HG03039 (cell line): ENCODE results near the gene DIDO1.
A peak's percentile ranks its signal among the peaks of the same experiment; 100 is the strongest.
"Not testable (repeated sequence)": the region's sequence is repeated elsewhere in the genome, so short reads cannot be mapped to it uniquely, and the experiment has no call there.

Source experiments
- ATAC-seq: cut with Tn5 transposase; IDR thresholded peaks from one replicate; pipeline ENCODE4 v1.9.1; 2021; ENCODE audit warnings: mild to moderate bottlenecking, moderate library complexity; ENCODE audit not compliant: unreplicated experiment

DIDO1 gene

DNA sequence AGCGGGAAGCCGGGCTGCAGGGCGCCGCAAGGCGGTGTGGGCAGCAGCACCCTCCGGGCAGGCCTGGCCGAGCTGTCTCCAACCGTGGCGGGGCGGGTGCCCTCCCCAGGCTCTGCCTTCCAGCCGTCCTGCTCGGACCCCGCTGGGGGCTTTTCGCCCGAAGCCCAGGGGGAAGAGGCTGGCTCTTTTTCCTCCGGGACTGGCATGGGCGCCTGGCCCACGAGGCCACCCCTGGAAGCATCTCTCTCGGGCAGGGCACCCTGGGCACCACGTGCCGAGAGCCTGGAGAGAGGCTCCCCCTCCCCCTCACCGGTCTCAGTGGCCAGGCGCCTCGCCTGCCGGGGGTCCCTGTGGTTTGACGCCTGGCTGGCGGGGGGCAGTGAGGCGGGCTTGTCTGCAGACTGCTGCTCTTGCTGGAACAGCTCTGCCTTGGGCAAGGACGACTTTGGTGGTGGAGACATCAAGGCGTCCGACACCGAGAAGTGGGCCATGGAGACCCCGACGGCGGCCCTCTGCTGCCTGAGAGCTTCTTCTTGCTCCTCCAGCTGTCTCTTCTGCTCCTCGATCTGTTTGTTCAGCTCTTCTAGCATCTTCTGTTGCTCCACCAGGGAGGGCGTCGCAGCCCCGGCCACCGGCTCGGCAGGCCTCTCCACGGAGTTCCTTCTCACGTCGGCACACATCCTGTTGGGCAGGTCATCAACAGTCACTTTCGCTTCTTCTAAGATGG is 45.2 kb downstream of the DIDO1 start:
- no peak for ATAC-seq

DNA sequence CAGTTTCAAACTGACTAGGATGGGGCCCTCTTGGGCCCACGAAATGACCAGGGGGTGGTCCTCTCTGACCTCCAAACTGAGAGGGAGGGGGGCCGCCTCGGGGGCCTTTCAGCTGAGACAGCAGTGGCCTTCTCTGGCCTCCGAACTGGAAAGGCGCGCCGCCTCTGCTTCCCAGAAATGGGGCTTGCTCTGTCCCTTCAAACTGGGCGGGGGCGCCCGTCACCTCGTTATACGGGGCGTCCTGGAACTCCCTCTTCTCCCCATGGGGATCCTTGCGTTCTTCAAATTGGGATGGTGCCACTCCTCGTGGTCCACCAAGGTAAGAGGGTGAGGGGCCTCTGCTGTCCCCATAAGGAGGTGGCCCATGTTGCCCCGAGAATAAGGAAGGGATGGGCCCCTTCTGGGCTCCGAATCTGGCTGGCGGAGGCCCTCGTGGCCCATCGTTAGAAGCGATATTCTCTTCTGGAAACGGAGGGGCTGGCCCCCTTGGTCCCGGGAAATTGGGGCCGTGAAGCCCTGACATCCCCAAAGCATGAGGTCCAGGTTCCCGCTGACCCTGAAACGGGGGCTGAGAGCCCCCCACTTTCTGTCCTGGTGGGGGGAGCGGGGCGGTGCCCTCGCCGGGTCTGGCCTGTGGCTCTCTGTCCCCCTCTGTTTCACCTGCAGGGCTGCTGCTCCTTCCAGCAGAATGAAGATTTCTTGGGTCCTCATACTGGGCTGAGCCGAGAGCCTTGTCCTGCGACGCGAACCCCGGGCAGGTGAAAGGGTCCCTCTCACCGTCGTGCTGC is 46.0 kb downstream of the DIDO1 start:
- ATAC-seq: no peak

DNA sequence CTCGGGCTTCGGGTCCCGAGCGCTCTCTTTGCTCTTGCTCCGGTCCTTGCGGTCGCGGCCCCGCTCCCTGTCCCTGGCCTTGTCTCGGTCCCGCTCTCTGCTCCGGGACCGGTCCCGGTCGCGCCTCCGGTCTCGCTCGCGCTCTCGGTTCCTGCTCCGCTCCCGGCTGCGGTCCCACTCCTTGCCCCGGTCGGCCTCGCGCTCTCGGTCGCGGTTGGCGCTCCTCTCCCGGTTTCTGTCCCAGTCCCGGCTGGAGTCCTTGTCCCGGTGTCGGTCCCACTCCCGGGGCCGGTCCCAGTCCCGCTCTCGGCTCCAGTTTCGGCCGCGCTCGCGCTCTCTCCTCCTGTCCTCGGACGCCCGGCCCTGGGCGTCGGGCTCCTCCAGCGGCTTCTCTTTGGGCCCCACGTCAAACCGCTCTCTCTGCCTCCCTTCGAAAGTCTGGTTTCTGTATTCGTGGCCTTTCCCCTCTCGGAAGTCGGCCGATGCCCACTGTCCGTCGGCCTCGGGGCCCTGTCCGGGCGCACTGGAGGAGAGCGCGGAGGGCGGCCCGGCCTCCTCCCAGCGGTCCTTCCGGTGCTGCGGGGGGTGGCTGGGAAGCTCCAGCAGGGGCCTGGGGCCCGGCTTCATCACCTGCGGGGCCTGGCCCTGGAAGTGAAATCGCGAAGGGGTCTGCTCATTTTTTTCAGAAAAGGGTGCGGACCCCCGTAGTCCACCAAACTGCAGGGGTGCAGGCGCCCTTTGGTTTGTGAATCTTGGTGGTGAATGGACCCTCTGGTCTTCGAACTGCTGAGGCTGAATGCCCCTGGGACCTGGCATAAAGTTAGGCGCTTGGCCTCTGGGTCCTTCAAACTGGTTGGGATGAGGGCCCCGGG is 46.8 kb downstream of the DIDO1 start:
- ATAC-seq: no peak

DNA sequence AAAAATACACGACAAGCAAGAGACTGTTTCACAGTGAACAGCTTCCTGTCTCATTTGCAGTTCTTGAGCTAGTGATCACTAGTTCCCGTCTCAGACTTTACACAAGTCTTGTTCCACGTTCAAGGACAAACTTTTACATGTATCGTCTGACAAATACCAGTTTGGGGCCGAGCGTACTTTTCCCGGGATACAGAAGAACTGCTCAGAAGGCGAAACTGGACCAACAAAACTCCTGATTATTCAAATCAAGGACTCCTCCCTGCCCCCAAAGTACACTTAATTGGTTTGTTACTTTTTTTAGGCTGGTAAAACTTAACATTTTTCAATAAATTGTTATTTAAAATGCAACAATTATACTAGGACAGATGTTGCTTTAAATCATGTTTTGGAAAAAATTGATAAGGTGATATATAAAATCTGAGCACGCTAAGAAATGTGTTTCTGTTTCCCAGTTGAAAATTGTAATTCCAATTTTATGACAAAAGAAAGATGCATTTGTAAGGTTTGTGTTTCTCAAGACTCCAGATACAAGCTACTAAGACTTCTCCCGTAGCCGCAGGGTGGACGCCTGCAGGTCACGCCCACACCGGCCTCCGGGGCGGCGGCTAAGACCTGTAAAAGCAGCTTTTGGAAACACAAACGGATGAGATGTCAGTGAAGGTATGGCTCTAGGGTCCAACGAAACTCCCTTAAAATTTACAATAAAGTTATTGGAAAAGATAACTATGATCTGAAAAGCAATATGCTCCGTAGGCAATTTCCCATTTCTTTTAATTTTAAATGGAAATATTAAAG is 47.9 kb downstream of the DIDO1 start:
- no peak for ATAC-seq

DNA sequence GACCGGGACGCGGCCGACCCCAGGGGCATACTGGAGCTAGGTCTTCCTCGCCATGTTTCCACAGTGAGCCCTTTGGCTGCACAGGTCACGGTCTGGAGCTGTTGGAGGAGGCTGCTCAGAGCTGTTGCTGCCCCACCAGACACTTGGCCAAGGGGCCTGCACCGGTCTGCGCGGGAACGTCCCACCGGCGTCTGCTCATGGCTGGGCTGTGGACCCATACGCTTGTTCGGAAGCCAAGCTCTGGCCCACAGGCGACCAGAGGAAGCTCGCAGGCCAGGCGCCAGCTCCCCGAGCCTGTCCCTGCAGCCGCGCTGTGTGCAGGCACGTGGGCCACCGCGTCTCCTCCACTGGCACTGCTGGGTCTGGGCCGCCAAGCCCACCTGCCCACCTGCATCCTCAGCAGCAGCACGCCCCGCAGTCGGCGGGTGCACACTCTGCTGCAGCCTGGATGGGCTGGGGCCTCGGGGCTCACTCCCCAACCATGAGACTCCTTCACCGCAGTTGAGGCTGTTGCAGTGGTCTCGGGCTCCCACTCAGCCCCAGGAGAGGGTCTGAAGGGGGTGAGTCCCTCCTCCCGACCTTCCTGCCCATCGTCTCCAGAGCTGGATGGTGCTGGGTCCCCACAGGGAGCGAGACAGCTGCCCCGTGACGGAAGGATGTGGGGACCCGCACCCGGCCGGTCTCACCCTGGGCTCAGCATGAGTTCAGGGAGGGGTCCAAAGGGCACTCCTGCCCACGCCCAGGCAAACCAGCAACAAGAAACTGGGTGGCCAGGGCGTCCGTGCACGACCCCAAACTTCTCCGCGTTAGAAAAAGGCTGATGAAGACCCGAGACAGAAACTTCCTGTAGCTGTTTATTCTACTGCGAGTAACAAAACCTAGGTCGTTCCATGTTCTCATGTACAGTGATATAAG is 49.1 kb downstream of the DIDO1 start:
- no peak for ATAC-seq

- no peak for ATAC-seq
These were observed 49.8 kb downstream of the DIDO1 start for GRCh38 chr20:62876501-62876901.

GRCh38 chr20:62875419-62876361 is 50.6 kb downstream of the DIDO1 start:
- ATAC-seq: no peak

DNA sequence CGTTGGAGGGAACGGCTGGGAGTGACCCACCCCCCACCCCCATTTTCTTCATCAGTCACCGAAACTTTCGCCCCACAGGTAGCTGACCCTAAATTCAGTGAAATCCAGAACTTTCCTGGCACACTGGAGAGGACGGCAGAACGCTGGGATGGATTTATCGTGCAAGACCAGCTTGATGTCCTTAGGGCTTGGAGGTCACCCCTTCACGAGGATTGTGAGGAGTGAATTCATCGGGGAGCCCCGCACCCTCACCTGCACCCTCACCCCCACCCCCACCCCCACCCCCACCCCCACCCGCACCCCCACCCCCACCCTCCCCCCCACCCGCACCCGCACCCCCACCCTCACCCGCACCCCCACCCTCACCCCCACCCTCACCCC is 51.4 kb downstream of the DIDO1 start:
- no peak for ATAC-seq

GRCh38 chr20:62873681-62874031 is 52.6 kb downstream of the DIDO1 start:
- not testable (repeated sequence) for ATAC-seq

- no peak for ATAC-seq
These were observed 53.0 kb downstream of the DIDO1 start for GRCh38 chr20:62873280-62873679.

GRCh38 chr20:62872862-62873261 is 53.4 kb downstream of the DIDO1 start:
- ATAC-seq: no peak

- ATAC-seq: no peak
These were observed 54.0 kb downstream of the DIDO1 start for GRCh38 chr20:62872184-62872847.

DNA sequence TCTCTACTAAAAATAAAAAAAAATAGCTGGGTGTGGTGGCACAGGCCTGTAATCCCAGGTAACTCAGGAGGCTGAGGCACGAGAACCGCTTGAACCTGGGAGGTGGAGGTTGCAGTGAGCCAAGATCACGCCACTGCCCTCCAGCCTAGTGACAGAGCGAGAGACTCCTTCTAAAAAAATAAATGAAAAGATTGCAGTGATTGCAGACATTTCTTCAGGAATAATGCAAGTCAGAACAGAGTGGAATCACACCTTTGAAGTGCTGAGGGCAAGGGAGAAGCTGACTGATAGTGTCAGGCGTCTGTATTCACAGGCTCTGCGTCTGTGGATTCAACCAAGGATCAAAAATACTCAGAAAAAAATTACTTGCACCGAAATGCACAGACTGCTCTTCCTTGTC is 62.1 kb downstream of the DIDO1 start:
- ATAC-seq: no peak

DNA sequence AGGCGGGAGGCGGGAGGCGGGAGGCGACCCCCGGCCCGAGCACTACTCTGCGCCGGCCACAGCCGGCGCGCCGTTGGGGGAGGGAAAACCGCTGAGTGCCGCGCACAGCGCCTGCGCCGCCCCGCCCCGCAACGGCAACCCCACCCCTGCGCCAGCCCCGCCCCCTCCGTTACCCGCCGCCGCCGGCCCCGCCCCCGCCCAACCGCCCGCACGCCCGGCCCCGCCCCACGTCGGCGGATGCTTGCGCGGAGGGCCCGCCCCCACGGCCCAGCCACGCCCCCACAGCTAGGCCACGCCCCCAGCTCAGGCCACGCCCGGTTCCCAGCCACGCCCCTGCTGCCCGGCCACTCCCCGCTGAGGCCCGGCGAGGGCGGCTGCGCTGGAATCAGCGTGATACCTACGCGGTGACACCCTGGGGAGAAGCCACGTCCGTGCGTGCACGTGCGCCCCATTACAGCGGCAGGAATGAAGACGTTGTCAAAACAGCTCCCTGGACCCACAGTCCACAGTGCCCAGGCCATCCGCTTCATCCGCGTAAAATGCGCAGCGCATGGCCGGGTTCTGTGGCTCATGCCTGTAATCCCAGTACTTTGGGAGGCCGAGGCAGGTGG is 64.5 kb downstream of the DIDO1 start, which contains the start of gene TCFL5:
Gene TCFL5, minus strand, starts transcription at position 97 of the 611 bp plus-strand sequence. CDS start 152 bp downstream, outside the sequence.
- ATAC-seq: peak; percentile 48

DNA sequence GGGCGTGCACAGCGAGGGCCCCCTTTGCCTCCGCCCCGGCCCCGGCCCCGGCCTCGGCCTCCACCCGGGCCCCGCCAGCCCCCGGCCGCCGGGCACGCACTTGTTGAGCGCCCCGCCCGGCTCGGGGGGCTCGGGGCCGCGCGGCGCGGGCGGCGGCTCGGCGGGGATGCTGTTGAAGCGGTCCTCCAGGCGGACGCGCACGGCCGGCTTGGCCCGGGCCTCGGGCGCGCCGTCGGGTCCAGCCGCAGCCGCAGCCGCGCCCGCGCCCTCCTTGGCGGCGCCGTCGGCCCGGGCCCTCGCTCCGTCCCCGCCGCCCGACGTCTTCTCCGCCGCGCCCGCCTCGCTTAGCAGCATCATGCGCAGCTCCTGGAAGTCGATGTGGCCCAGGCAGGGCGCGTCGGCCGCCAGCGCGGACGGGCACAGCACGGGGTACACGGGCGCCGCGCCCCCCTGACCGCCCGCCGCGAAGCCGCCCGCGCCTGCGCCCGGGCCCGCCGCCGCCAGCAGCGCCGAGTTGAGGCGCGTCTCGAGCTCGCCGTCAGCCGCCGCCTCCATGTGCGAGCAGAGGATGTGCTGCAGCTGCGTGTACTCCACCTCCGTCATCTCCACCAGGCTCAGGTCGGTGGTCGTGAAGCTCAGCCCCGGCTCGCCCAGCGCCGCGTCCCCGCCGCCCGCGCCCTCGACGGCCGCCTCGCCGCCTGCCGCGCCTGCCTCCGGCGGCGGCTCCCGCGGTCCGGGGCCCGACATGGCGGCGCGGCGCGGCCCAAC is 65.2 kb downstream of the DIDO1 start:
- ATAC-seq: peak; percentile 23

- no peak for ATAC-seq
These were observed 65.8 kb downstream of the DIDO1 start for GRCh38 chr20:62860391-62860923.
